ENCODE data around the gene KREMEN1.

GRCh38 chr22:29138556-29139305, 65.9 kb downstream of the KREMEN1 start:
- TF ChIP-seq CTCF (IDR thresholded peaks at IDR 0.05) (no peak), EZH2 (IDR thresholded peaks at IDR 0.05; ENCODE audit: borderline replicate concordance, insufficient read depth, low read depth, low read length, poor library complexity, severe bottlenecking) (no peak)
